SU-DHL-6 (cell line): ENCODE data around the gene RAB22A.
"Not testable (repeated sequence)": the region's sequence is repeated elsewhere in the genome, so short reads cannot be mapped to it uniquely, and the experiment has no call there.

Experiments
- H2AFZ ChIP-seq: fragments of 200-600 bp; sonication (generic); 2 replicates; pipeline ENCODE4 v1.6.1; 2014; ENCODE audit warnings: low read depth, mild to moderate bottlenecking, moderate library complexity, mixed read lengths, antibody characterized with exemption, low read length; ENCODE audit not compliant: severe bottlenecking
- H3F3A ChIP-seq: fragments of 200-600 bp; shearing (Covaris generic); 2 replicates; pipeline ENCODE4 v1.6.0; 2016; ENCODE audit warnings: antibody characterized with exemption, mild to moderate bottlenecking; ENCODE audit not compliant: insufficient read depth
- H3K27ac ChIP-seq: fragments of 200-600 bp; sonication (generic); 2 replicates; pipeline ENCODE4 v1.5.1; 2016; ENCODE audit warnings: low read depth, mild to moderate bottlenecking, low read length, moderate library complexity, mixed read lengths
- H3K27me3 ChIP-seq: fragments of 200-600 bp; sonication (generic), shearing (Covaris generic); 2 replicates; pipeline ENCODE4 v1.6.0; 2014; ENCODE audit warnings: mild to moderate bottlenecking, low read length
- H3K36me3 ChIP-seq: fragments of 200-600 bp; sonication (generic); 2 replicates; pipeline ENCODE4 v1.6.1; 2014; ENCODE audit warnings: mild to moderate bottlenecking, low read length, mixed read lengths
- H3K4me2 ChIP-seq: fragments of 300-600, 200-600 bp; shearing (Covaris generic), sonication (generic); 2 replicates; pipeline ENCODE4 v1.6.0; 2014; ENCODE audit warnings: low read length, low read depth, mild to moderate bottlenecking; ENCODE audit not compliant: poor library complexity, severe bottlenecking
- H3K4me3 ChIP-seq: fragments of 200-600 bp; sonication (generic); 2 replicates; pipeline ENCODE4 v1.5.1; 2014; ENCODE audit warnings: antibody characterized with exemption, low read length, mild to moderate bottlenecking, mixed read lengths; ENCODE audit not compliant: insufficient read depth, poor library complexity, severe bottlenecking
- H3K79me2 ChIP-seq: fragments of 200-600 bp; sonication (generic); 2 replicates; pipeline ENCODE4 v1.6.1; 2014; ENCODE audit warnings: mild to moderate bottlenecking, low read length, moderate library complexity; ENCODE audit not compliant: insufficient read depth
- H3K9ac ChIP-seq: fragments of 200-600 bp; sonication (generic); 2 replicates; pipeline ENCODE4 v1.7.0; 2014; ENCODE audit warnings: mild to moderate bottlenecking, low read length
- H3K9me2 ChIP-seq: fragments of 200-600 bp; sonication (generic); replicated peaks from 2 replicates; pipeline ENCODE4 v1.6.1; 2014; ENCODE audit warnings: low read length; ENCODE audit not compliant: insufficient read depth
- H3K9me3 ChIP-seq: fragments of 200-600 bp; sonication (generic); 2 replicates; pipeline ENCODE4 v1.6.1; 2014; ENCODE audit warnings: low read length, mixed read lengths; ENCODE audit not compliant: insufficient read depth
- H4K20me1 ChIP-seq: fragments of 200-600 bp; sonication (generic); 2 replicates; pipeline ENCODE4 v1.6.1; 2014; ENCODE audit warnings: low read depth, mild to moderate bottlenecking, antibody characterized with exemption, low read length, moderate library complexity, mixed read lengths
- CTCF ChIP-seq: fragments of 200-600 bp; sonication (generic); IDR thresholded peaks from one replicate; pipeline ENCODE4 v1.5.1; 2017; ENCODE audit warnings: antibody characterized with exemption, mild to moderate bottlenecking, low read length, moderate library complexity; ENCODE audit not compliant: insufficient read depth, poor library complexity, severe bottlenecking
- EZH2phosphoT487 ChIP-seq: fragments of 200-600 bp; sonication (generic), shearing (Covaris generic); conservative IDR thresholded peaks from 2 replicates; pipeline ENCODE4 v1.6.1; 2018; ENCODE audit warnings: mild to moderate bottlenecking, antibody characterized with exemption, low read length, moderate library complexity, mixed read lengths

RAB22A gene

GRCh38 chr20:58407201-58407873 lies 97.8 kb downstream of the RAB22A start:
- Histone ChIP-seq H3K27ac (peak overlapping the region; percentile 8; the same call in 1 of the 2 replicates), H3K27me3 (no peaks in the 10 kb centered on the region), H3K4me3 (no peak overlapping the region), H3K79me2 (peaks cover 99% of the 10 kb centered on the region), H3K9me3 (no peaks in the 10 kb centered on the region), H3F3A (peaks cover 24% of the 10 kb centered on the region; the same call in 1 of the 2 replicates), H3K9me2 (no peaks in the 10 kb centered on the region), H3K36me3 (no peaks in the 10 kb centered on the region), H2AFZ (no peak overlapping the region), H3K9ac (no peak overlapping the region), H4K20me1 (peaks cover 30% of the 10 kb centered on the region), H3K4me2 (peak overlapping the region; percentile 61)
- TF ChIP-seq CTCF (no peak), EZH2phosphoT487 (no peak)

DNA sequence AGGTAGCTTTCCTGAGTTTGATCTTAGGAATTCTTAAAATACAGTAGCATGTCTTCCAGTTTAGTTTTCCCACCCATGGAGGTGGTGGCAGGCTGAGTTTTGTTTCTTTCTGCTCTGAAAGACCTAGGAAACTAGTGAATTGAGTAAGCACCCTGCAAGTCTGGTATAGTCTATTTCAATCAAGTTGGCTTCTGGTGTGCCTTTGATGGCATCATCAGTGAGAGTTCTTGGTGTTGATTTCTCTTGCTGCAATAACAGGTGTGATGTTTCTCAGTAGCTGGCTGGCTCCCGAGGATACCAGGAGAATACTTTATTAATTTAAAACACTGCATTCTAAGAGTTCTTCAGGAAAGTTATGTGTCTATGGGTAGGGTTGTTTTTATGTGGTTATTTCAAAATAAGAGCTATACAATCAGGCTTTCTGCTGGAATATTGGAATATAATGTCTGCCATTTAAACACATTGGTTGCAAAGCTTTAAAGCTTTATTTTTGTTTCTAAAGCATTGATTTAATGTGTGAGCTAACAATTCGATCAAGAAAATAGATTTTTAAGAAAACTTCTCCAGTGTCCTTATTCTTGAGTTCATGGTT lies 98.5 kb downstream of the RAB22A start:
- Histone ChIP-seq H3F3A (peaks cover 23% of the 10 kb centered on the region; the same call in 1 of the 2 replicates), H3K79me2 (peaks cover 98% of the 10 kb centered on the region), H3K27ac (peak overlapping the region; percentile 8), H3K9me2 (no peaks in the 10 kb centered on the region), H3K36me3 (no peaks in the 10 kb centered on the region), H2AFZ (no peak overlapping the region), H4K20me1 (peaks cover 28% of the 10 kb centered on the region), H3K9me3 (no peaks in the 10 kb centered on the region), H3K4me3 (no peak overlapping the region), H3K9ac (peak overlapping the region; percentile 11; the same call in 1 of the 2 replicates), H3K4me2 (peak overlapping the region; percentile 61), H3K27me3 (no peaks in the 10 kb centered on the region)
- TF ChIP-seq CTCF = no peak
- TF ChIP-seq EZH2phosphoT487 = no peak

GRCh38 chr20:58408603-58409246 lies 99.2 kb downstream of the RAB22A start:
- Histone ChIP-seq H3K27me3 (no peaks in the 10 kb centered on the region), H3K79me2 (peaks cover 92% of the 10 kb centered on the region), H3K36me3 (no peaks in the 10 kb centered on the region), H3K9ac (peak overlapping the region; percentile 11; the same call in 1 of the 2 replicates), H3F3A (peaks cover 20% of the 10 kb centered on the region; the same call in 1 of the 2 replicates), H3K4me2 (peak overlapping the region; percentile 61), H2AFZ (no peak overlapping the region), H3K9me2 (no peaks in the 10 kb centered on the region), H3K4me3 (no peak overlapping the region), H3K27ac (peak overlapping the region; percentile 8), H4K20me1 (peaks cover 22% of the 10 kb centered on the region), H3K9me3 (no peaks in the 10 kb centered on the region)
- TF ChIP-seq EZH2phosphoT487 = no peak
- TF ChIP-seq CTCF = no peak

DNA sequence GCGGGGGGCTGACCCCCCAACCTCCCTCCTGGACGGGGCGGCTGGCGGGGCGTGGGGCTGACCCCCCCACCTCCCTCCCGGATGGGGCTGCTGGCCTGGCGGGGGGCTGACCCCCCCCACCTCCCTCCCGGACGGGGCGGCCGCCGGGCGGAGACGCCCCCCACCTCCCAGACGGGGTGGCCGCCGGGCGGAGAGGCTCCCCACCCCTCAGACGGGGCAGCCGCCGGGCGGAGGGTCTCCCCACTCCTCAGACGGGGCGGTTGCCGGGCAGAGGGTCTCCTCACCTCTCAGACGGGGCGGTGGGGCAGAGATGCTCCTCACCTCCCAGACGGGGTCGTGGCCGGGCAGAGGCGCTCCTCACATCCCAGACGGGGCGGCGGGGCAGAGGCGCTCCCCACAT lies 104.7 kb downstream of the RAB22A start:
- H3K9ac ChIP-seq, H3K4me3 ChIP-seq, H3K9me3 ChIP-seq, H3K36me3 ChIP-seq, H3K27me3 ChIP-seq, H3K4me2 ChIP-seq, H3K27ac ChIP-seq, H3K9me2 ChIP-seq, H2AFZ ChIP-seq, H3F3A ChIP-seq: not testable (repeated sequence)
- peaks cover 24% of the 10 kb centered on the region for H4K20me1 ChIP-seq
- H3K79me2 ChIP-seq = peaks cover 71% of the 10 kb centered on the region

- not testable (repeated sequence) for H2AFZ ChIP-seq, H3K27ac ChIP-seq, H3K4me2 ChIP-seq, H3K4me3 ChIP-seq, H3K27me3 ChIP-seq, H3K9me2 ChIP-seq, H3K9ac ChIP-seq, H3K9me3 ChIP-seq, H3F3A ChIP-seq, H3K36me3 ChIP-seq
- Histone ChIP-seq H4K20me1 (peaks cover 23% of the 10 kb centered on the region), H3K79me2 (peaks cover 65% of the 10 kb centered on the region)
These were observed 105.3 kb downstream of the RAB22A start for GRCh38 chr20:58414786-58415185.
